Neutrophil (primary cell): ENCODE measurements around the gene GPX5.

Experiments used
- H3K27ac ChIP-seq: fragments of 200-600 bp; sonication (generic); 2 replicates; pipeline ENCODE4 v1.5.1; 2016; ENCODE audit warnings: mild to moderate bottlenecking, moderate library complexity
- H3K27me3 ChIP-seq: fragments of 200-600 bp; sonication (generic); 2 replicates; pipeline ENCODE4 v1.6.0; 2016; ENCODE audit warnings: mild to moderate bottlenecking
- H3K36me3 ChIP-seq: fragments of 200-600 bp; sonication (generic); 2 replicates; pipeline ENCODE4 v1.5.1; 2017
- H3K4me1 ChIP-seq, 2 experiments: fragments of 200-600 bp in 1 of 2; sonication (generic) in 1 of 2; 1 replicate in 1 of 2; 2 replicates in 1 of 2; pipeline versions ENCODE4 v1.5.1 to v1.6.1; 2013 to 2016; ENCODE audit warnings: low read depth in 1 of 2, low read length in 1 of 2, mild to moderate bottlenecking in 1 of 2, moderate library complexity in 1 of 2; ENCODE audit not compliant: control insufficient read depth in 1 of 2, insufficient read depth in 1 of 2
- H3K4me3 ChIP-seq, 2 experiments: fragments of 200-600 bp in 1 of 2; sonication (generic) in 1 of 2; 1 replicate in 1 of 2; 2 replicates in 1 of 2; pipeline ENCODE4 v1.5.1; 2013 to 2016; ENCODE audit warnings: low read depth in 1 of 2, low read length in 1 of 2, mild to moderate bottlenecking in 1 of 2, moderate library complexity in 1 of 2
- H3K9me3 ChIP-seq: fragments of 200-600 bp; sonication (generic); 2 replicates; pipeline ENCODE4 v1.5.1; 2016
- CTCF ChIP-seq: fragments of 200-600 bp; sonication (generic); IDR thresholded peaks from 2 replicates; pipeline ENCODE4 v1.5.1; 2016; ENCODE audit warnings: antibody characterized with exemption

The GPX5 gene

GRCh38 chr6:28525496-28526039 lies at the start of gene GPX5:
GPX5 (plus strand) TSS chr6:28525881; CDS start chr6:28526014, 133 bp downstream.
- H3K4me1 ChIP-seq = no peaks in the 10 kb centered on the region
- H3K36me3 ChIP-seq = no peaks in the 10 kb centered on the region
- H3K4me3 ChIP-seq = no peak within 1 kb of the TSS
- no peaks in the 10 kb centered on the region for H3K9me3 ChIP-seq
- no peak within 1 kb of the TSS for H3K27ac ChIP-seq
- TF ChIP-seq CTCF = no peak
- H3K27me3 ChIP-seq = peaks cover 40% of the 10 kb centered on the region

- Histone ChIP-seq H3K4me3 (no peak overlapping the region), H3K27me3 (peaks cover 82% of the 10 kb centered on the region), H3K27ac (no peak overlapping the region), H3K4me1 (no peaks in the 10 kb centered on the region), H3K36me3 (no peaks in the 10 kb centered on the region), H3K9me3 (no peaks in the 10 kb centered on the region)
- no peak for TF ChIP-seq CTCF
These were observed 47.2 kb upstream of the GPX5 start for GRCh38 chr6:28478518-28478917.

GRCh38 chr6:28480253-28480932 lies 45.3 kb upstream of the GPX5 start:
- no peaks in the 10 kb centered on the region for H3K36me3 ChIP-seq
- no peak for TF ChIP-seq CTCF
- no peak overlapping the region for H3K27ac ChIP-seq
- H3K4me1 ChIP-seq = no peaks in the 10 kb centered on the region
- no peaks in the 10 kb centered on the region for H3K9me3 ChIP-seq
- no peak overlapping the region for H3K4me3 ChIP-seq
- peaks cover 63% of the 10 kb centered on the region for H3K27me3 ChIP-seq

- Histone ChIP-seq H3K9me3 (no peaks in the 10 kb centered on the region), H3K27ac (no peak overlapping the region), H3K4me1 (no peaks in the 10 kb centered on the region), H3K36me3 (no peaks in the 10 kb centered on the region), H3K4me3 (no peak overlapping the region), H3K27me3 (peaks cover 50% of the 10 kb centered on the region)
- no peak for TF ChIP-seq CTCF
These were observed 40.2 kb upstream of the GPX5 start for GRCh38 chr6:28485482-28485881.

GRCh38 chr6:28486533-28486932 lies 39.1 kb upstream of the GPX5 start:
- TF ChIP-seq CTCF = no peak
- Histone ChIP-seq H3K27ac (no peak overlapping the region), H3K9me3 (no peaks in the 10 kb centered on the region), H3K4me1 (no peaks in the 10 kb centered on the region), H3K27me3 (peaks cover 52% of the 10 kb centered on the region), H3K4me3 (no peak overlapping the region), H3K36me3 (no peaks in the 10 kb centered on the region)
